HEK293 (cell line): ENCODE data around the gene VGLL4.
A peak's percentile ranks its signal among the peaks of the same experiment; 100 is the strongest.

ENCODE experiments used
- SP2 ChIP-seq: fragments of 450-650 bp; formaldehyde crosslinking; IDR thresholded peaks from 2 replicates; pipeline ENCODE4 v1.5.1; 2016; ENCODE audit warnings: missing biosample characterization, missing genetic modification characterization
- WT1 ChIP-seq: fragments of 450-650 bp; formaldehyde crosslinking; IDR thresholded peaks from 2 replicates; pipeline ENCODE4 v1.5.1; 2016; ENCODE audit warnings: missing biosample characterization, missing genetic modification characterization
- ZBTB20 ChIP-seq: fragments of 450-650 bp; formaldehyde crosslinking; IDR thresholded peaks from 2 replicates; pipeline ENCODE4 v1.5.1; 2016; ENCODE audit warnings: missing biosample characterization, missing genetic modification characterization
- ZBTB48 ChIP-seq: fragments of 450-650 bp; formaldehyde crosslinking; IDR thresholded peaks from 2 replicates; pipeline ENCODE4 v1.5.1; 2016; ENCODE audit warnings: missing biosample characterization, missing genetic modification characterization
- ZBTB8A ChIP-seq: fragments of 450-650 bp; formaldehyde crosslinking; IDR thresholded peaks from 2 replicates; pipeline ENCODE4 v1.5.1; 2016; ENCODE audit warnings: missing biosample characterization, missing genetic modification characterization
- ZFP41 ChIP-seq: fragments of 450-650 bp; formaldehyde crosslinking; IDR thresholded peaks from 2 replicates; pipeline ENCODE4 v1.5.1; 2016; ENCODE audit warnings: missing biosample characterization, missing genetic modification characterization, borderline replicate concordance
- ZNF157 ChIP-seq: fragments of 450-650 bp; formaldehyde crosslinking; IDR thresholded peaks from 2 replicates; pipeline ENCODE4 v1.5.1; 2016; ENCODE audit warnings: missing biosample characterization, missing genetic modification characterization
- ZNF169 ChIP-seq: fragments of 450-650 bp; formaldehyde crosslinking; IDR thresholded peaks from 2 replicates; pipeline ENCODE4 v1.5.1; 2016; ENCODE audit warnings: missing biosample characterization, missing genetic modification characterization
- ZNF214 ChIP-seq: fragments of 450-650 bp; formaldehyde crosslinking; IDR thresholded peaks from 2 replicates; pipeline ENCODE4 v1.5.1; 2017; ENCODE audit warnings: missing biosample characterization, mild to moderate bottlenecking, missing genetic modification characterization, borderline replicate concordance
- ZNF223 ChIP-seq: fragments of 450-650 bp; formaldehyde crosslinking; IDR thresholded peaks from 2 replicates; pipeline ENCODE4 v1.5.1; 2016; ENCODE audit warnings: missing biosample characterization, missing genetic modification characterization
- ZNF416 ChIP-seq: fragments of 450-650 bp; formaldehyde crosslinking; IDR thresholded peaks from 2 replicates; pipeline ENCODE4 v1.5.1; 2016; ENCODE audit warnings: missing biosample characterization, missing genetic modification characterization
- ZNF433 ChIP-seq: fragments of 450-650 bp; formaldehyde crosslinking; IDR thresholded peaks from 2 replicates; pipeline ENCODE4 v1.5.1; 2016; ENCODE audit warnings: missing biosample characterization, missing genetic modification characterization, low read depth
- ZNF544 ChIP-seq: fragments of 450-650 bp; formaldehyde crosslinking; IDR thresholded peaks from 2 replicates; pipeline ENCODE4 v1.5.0; 2017; ENCODE audit warnings: missing biosample characterization, missing genetic modification characterization
- ZNF555 ChIP-seq: fragments of 450-650 bp; formaldehyde crosslinking; conservative IDR thresholded peaks from 2 replicates; pipeline ENCODE4 v1.5.1; 2017; ENCODE audit warnings: missing biosample characterization, mild to moderate bottlenecking, missing genetic modification characterization, inconsistent platforms
- ZNF791 ChIP-seq: fragments of 450-650 bp; formaldehyde crosslinking; IDR thresholded peaks from 2 replicates; pipeline ENCODE4 v1.5.1; 2016; ENCODE audit warnings: missing biosample characterization, missing genetic modification characterization
- ZNF843 ChIP-seq: fragments of 450-650 bp; formaldehyde crosslinking; IDR thresholded peaks from 2 replicates; pipeline ENCODE4 v1.5.1; 2016; ENCODE audit warnings: missing biosample characterization, missing genetic modification characterization
- ZXDB ChIP-seq: fragments of 450-650 bp; formaldehyde crosslinking; IDR thresholded peaks from 2 replicates; pipeline ENCODE4 v1.5.1; 2016; ENCODE audit warnings: missing biosample characterization, missing genetic modification characterization
- TF ChIP-seq, protein P1 (sequence below): fragments of 450-650 bp; formaldehyde crosslinking; IDR thresholded peaks from 2 replicates; pipeline ENCODE4 v1.5.1; 2017; ENCODE audit warnings: missing biosample characterization, missing genetic modification characterization
- TF ChIP-seq, protein P2 (sequence below): fragments of 450-650 bp; formaldehyde crosslinking; IDR thresholded peaks from 2 replicates; pipeline ENCODE4 v1.5.1; 2017; ENCODE audit warnings: missing biosample characterization, missing genetic modification characterization
- TF ChIP-seq, protein P3 (sequence below): fragments of 450-650 bp; formaldehyde crosslinking; IDR thresholded peaks from 2 replicates; pipeline ENCODE4 v1.5.1; 2016; ENCODE audit warnings: missing biosample characterization, missing genetic modification characterization, low read depth
- TF ChIP-seq, protein P4 (sequence below): fragments of 450-650 bp; formaldehyde crosslinking; conservative IDR thresholded peaks from 2 replicates; pipeline ENCODE4 v1.5.1; 2016; ENCODE audit warnings: low read depth, missing biosample characterization, missing genetic modification characterization
- TF ChIP-seq, protein P5 (sequence below): fragments of 450-650 bp; formaldehyde crosslinking; IDR thresholded peaks from 2 replicates; pipeline ENCODE4 v1.5.1; 2016; ENCODE audit warnings: missing biosample characterization, missing genetic modification characterization
- TF ChIP-seq, protein P6 (sequence below): fragments of 450-650 bp; formaldehyde crosslinking; IDR thresholded peaks from 2 replicates; pipeline ENCODE4 v1.5.1; 2016; ENCODE audit warnings: missing biosample characterization, missing genetic modification characterization

The VGLL4 gene

DNA sequence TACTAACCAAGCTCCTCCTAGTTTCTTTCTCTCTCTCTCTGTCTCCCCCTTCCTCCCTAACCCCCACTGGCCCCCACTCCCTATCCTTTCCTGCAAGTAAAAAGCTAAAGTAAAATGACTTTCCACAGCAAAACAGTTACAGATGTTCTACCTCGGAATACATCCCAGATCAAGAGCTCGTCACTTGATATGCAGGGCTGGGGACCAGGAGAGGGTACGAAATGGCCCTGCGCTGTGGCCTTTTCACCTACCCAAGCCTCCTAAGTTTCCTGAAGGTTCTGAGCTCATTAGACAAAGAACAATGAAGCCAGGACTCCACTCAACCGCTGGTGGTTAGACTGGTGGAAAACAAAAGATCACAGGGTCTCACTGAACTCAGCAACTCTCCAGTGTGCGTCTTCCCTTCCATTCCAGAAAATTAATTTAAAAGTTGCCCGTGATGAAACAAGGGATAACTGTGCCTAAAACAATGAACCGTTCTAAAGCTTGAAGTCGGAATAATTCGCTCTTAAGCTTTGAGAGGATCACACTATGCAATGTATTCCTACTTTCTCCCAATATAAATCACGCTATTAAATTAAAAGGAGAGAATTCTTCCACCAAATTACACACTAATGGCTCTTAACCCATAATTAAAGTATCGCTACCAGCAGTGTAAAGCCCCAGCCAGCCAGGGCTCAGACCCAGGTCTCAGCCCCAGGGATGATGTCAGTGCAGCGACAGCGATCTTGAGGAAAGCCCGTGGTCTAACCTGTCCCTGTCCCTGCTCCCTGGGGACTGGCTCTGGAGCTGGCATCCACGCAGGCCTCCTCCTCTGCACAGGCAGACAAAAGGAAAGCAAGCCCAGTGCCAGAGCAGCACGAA lies 5.0 kb downstream of the VGLL4 start (continued):
- TF ChIP-seq, protein P1, sequence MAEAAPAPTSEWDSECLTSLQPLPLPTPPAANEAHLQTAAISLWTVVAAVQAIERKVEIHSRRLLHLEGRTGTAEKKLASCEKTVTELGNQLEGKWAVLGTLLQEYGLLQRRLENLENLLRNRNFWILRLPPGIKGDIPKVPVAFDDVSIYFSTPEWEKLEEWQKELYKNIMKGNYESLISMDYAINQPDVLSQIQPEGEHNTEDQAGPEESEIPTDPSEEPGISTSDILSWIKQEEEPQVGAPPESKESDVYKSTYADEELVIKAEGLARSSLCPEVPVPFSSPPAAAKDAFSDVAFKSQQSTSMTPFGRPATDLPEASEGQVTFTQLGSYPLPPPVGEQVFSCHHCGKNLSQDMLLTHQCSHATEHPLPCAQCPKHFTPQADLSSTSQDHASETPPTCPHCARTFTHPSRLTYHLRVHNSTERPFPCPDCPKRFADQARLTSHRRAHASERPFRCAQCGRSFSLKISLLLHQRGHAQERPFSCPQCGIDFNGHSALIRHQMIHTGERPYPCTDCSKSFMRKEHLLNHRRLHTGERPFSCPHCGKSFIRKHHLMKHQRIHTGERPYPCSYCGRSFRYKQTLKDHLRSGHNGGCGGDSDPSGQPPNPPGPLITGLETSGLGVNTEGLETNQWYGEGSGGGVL (tag by site-specific recombination): peak; percentile 69; the same call in 1 of the 2 replicates
- no peak for TF ChIP-seq ZNF433
- 0 out of 2 replicates have a peak, but pooled peaks have one; percentile 15 for TF ChIP-seq ZBTB8A (tag by site-specific recombination)
- no peak for TF ChIP-seq SP2 (tag by site-specific recombination)
- TF ChIP-seq, protein P2, sequence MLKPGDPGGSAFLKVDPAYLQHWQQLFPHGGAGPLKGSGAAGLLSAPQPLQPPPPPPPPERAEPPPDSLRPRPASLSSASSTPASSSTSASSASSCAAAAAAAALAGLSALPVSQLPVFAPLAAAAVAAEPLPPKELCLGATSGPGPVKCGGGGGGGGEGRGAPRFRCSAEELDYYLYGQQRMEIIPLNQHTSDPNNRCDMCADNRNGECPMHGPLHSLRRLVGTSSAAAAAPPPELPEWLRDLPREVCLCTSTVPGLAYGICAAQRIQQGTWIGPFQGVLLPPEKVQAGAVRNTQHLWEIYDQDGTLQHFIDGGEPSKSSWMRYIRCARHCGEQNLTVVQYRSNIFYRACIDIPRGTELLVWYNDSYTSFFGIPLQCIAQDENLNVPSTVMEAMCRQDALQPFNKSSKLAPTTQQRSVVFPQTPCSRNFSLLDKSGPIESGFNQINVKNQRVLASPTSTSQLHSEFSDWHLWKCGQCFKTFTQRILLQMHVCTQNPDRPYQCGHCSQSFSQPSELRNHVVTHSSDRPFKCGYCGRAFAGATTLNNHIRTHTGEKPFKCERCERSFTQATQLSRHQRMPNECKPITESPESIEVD (tag by site-specific recombination): peak; percentile 78
- no peak for TF ChIP-seq ZNF555 (tag by site-specific recombination)
- no peak for TF ChIP-seq ZNF169 (tag by site-specific recombination)
- TF ChIP-seq ZFP41 (tag by site-specific recombination): no peak
- TF ChIP-seq ZNF223 (tag by site-specific recombination): no peak
- TF ChIP-seq ZBTB20: 0 out of 2 replicates have a peak, but pooled peaks have one; percentile 21
- TF ChIP-seq, protein P3, sequence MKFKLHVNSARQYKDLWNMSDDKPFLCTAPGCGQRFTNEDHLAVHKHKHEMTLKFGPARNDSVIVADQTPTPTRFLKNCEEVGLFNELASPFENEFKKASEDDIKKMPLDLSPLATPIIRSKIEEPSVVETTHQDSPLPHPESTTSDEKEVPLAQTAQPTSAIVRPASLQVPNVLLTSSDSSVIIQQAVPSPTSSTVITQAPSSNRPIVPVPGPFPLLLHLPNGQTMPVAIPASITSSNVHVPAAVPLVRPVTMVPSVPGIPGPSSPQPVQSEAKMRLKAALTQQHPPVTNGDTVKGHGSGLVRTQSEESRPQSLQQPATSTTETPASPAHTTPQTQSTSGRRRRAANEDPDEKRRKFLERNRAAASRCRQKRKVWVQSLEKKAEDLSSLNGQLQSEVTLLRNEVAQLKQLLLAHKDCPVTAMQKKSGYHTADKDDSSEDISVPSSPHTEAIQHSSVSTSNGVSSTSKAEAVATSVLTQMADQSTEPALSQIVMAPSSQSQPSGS: peak; percentile 63
- TF ChIP-seq, protein P4, sequence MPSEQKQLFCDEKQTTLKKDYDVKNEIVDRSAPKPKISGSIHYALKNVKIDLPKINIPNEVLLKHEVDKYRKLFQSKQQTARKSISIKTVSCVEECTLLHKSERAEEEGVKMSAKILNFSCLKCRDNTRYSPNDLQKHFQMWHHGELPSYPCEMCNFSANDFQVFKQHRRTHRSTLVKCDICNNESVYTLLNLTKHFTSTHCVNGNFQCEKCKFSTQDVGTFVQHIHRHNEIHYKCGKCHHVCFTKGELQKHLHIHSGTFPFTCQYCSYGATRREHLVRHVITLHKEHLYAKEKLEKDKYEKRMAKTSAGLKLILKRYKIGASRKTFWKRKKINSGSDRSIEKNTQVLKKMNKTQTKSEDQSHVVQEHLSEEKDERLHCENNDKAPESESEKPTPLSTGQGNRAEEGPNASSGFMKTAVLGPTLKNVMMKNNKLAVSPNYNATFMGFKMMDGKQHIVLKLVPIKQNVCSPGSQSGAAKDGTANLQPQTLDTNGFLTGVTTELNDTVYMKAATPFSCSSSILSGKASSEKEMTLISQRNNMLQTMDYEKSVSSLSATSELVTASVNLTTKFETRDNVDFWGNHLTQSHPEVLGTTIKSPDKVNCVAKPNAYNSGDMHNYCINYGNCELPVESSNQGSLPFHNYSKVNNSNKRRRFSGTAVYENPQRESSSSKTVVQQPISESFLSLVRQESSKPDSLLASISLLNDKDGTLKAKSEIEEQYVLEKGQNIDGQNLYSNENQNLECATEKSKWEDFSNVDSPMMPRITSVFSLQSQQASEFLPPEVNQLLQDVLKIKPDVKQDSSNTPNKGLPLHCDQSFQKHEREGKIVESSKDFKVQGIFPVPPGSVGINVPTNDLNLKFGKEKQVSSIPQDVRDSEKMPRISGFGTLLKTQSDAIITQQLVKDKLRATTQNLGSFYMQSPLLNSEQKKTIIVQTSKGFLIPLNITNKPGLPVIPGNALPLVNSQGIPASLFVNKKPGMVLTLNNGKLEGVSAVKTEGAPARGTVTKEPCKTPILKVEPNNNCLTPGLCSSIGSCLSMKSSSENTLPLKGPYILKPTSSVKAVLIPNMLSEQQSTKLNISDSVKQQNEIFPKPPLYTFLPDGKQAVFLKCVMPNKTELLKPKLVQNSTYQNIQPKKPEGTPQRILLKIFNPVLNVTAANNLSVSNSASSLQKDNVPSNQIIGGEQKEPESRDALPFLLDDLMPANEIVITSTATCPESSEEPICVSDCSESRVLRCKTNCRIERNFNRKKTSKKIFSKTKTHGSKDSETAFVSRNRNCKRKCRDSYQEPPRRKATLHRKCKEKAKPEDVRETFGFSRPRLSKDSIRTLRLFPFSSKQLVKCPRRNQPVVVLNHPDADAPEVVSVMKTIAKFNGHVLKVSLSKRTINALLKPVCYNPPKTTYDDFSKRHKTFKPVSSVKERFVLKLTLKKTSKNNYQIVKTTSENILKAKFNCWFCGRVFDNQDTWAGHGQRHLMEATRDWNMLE: no peak
- TF ChIP-seq ZNF214 (tag by site-specific recombination): no peak
- TF ChIP-seq WT1 (tag by site-specific recombination): no peak
- TF ChIP-seq ZNF416: no peak
- TF ChIP-seq, protein P5, sequence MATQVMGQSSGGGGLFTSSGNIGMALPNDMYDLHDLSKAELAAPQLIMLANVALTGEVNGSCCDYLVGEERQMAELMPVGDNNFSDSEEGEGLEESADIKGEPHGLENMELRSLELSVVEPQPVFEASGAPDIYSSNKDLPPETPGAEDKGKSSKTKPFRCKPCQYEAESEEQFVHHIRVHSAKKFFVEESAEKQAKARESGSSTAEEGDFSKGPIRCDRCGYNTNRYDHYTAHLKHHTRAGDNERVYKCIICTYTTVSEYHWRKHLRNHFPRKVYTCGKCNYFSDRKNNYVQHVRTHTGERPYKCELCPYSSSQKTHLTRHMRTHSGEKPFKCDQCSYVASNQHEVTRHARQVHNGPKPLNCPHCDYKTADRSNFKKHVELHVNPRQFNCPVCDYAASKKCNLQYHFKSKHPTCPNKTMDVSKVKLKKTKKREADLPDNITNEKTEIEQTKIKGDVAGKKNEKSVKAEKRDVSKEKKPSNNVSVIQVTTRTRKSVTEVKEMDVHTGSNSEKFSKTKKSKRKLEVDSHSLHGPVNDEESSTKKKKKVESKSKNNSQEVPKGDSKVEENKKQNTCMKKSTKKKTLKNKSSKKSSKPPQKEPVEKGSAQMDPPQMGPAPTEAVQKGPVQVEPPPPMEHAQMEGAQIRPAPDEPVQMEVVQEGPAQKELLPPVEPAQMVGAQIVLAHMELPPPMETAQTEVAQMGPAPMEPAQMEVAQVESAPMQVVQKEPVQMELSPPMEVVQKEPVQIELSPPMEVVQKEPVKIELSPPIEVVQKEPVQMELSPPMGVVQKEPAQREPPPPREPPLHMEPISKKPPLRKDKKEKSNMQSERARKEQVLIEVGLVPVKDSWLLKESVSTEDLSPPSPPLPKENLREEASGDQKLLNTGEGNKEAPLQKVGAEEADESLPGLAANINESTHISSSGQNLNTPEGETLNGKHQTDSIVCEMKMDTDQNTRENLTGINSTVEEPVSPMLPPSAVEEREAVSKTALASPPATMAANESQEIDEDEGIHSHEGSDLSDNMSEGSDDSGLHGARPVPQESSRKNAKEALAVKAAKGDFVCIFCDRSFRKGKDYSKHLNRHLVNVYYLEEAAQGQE (tag by site-specific recombination): no peak
- TF ChIP-seq, protein P6, sequence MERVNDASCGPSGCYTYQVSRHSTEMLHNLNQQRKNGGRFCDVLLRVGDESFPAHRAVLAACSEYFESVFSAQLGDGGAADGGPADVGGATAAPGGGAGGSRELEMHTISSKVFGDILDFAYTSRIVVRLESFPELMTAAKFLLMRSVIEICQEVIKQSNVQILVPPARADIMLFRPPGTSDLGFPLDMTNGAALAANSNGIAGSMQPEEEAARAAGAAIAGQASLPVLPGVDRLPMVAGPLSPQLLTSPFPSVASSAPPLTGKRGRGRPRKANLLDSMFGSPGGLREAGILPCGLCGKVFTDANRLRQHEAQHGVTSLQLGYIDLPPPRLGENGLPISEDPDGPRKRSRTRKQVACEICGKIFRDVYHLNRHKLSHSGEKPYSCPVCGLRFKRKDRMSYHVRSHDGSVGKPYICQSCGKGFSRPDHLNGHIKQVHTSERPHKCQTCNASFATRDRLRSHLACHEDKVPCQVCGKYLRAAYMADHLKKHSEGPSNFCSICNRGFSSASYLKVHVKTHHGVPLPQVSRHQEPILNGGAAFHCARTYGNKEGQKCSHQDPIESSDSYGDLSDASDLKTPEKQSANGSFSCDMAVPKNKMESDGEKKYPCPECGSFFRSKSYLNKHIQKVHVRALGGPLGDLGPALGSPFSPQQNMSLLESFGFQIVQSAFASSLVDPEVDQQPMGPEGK: 0 out of 2 replicates have a peak, but pooled peaks have one; percentile 9
- TF ChIP-seq ZNF843: no peak
- no peak for TF ChIP-seq ZNF544 (tag by site-specific recombination)
- TF ChIP-seq ZNF157 (tag by site-specific recombination): no peak
- peak; percentile 74; the same call in 1 of the 2 replicates for TF ChIP-seq ZBTB48
- no peak for TF ChIP-seq ZNF791 (tag by site-specific recombination)
- 0 out of 2 replicates have a peak, but pooled peaks have one; percentile 24 for TF ChIP-seq ZXDB (tag by site-specific recombination)
